H1 (cell line): Measurements from ENCODE around the gene SLC37A1. TPM values are rescaled to one million over a fixed set of nuclear protein-coding genes. Genes with fewer than 3 reads are reported as not detected.

Experiments
- EZH2 ChIP-seq: fragments of 200-600 bp; sonication (generic); IDR thresholded peaks from 2 replicates; pipeline ENCODE4 v1.7.1; 2012; ENCODE audit warnings: low read depth, mild to moderate bottlenecking, moderate library complexity, low read length, inconsistent platforms; ENCODE audit not compliant: severe bottlenecking
- HDAC6 ChIP-seq: IDR thresholded peaks from one replicate; pipeline ENCODE4 v1.7.1; 2012; ENCODE audit warnings: low read depth, mild to moderate bottlenecking, inconsistent platforms, low read length, moderate library complexity
- KDM4A ChIP-seq: IDR thresholded peaks from one replicate; pipeline ENCODE4 v1.7.1; 2012; ENCODE audit warnings: low read depth, mild to moderate bottlenecking, moderate library complexity, low read length, inconsistent platforms; ENCODE audit not compliant: severe bottlenecking
- SRF ChIP-seq: IDR thresholded peaks from 2 replicates; pipeline ENCODE4 v1.6.1; 2011; ENCODE audit warnings: mild to moderate bottlenecking, low read depth, low read length, moderate library complexity
- polyA plus RNA-seq, 7 experiments: library from polyadenylated mRNA; depleted of rRNA in 3 of 7; stranded (reverse) in 5 of 7; unstranded in 2 of 7; fragments of >200 nt in 5 of 7; fragments of 200-250 nt in 2 of 7; gene quantifications; 1 replicate in 5 of 7; 2 replicates in 1 of 7; 4 replicates in 1 of 7; pipeline versions ENCODE4 v1.2.1 to v1.2.3, GENCODE V29; 2011 to 2013; ENCODE audit warnings: missing spikeins in 2 of 7, mixed read lengths in 2 of 7
- total RNA-seq: library from RNA; stranded (reverse); fragmentation: NEBNext Ultra II Directional; extraction: Animal tissue kit (Norgen Biotek cat#: 25700); gene quantifications from 2 replicates; pipeline ENCODE4 v1.2.1, GENCODE V29; 2021

Gene SLC37A1
- total and polyA plus RNA-seq, 2 of the 8 experiments (the other 6 are each of a cell fraction or from before 2014, with no cell fraction given), result 15.6 to 30.9 TPM

- no peak for TF ChIP-seq HDAC6
- no peak for TF ChIP-seq SRF
- no peak for TF ChIP-seq EZH2
- TF ChIP-seq KDM4A, result no peak
These were observed 9.9 kb upstream of the SLC37A1 start (continued) for GRCh38 chr21:42503711-42504110.
